K562 (cell line): ENCODE measurements around the gene ZNF791. TPM values are rescaled to one million over a fixed set of nuclear protein-coding genes. Genes with fewer than 3 reads are reported as not detected.

Source experiments
- DPF2 ChIP-seq: fragments of 450-650 bp; IDR thresholded peaks from 2 replicates; pipeline ENCODE4 v1.6.1; 2016
- FOXK1 ChIP-seq: sonication (generic); formaldehyde crosslinking; IDR thresholded peaks from 2 replicates; pipeline ENCODE4 v1.8.0; 2022; ENCODE audit warnings: missing genetic modification reagents, mild to moderate bottlenecking, borderline replicate concordance
- JUND ChIP-seq, 2 experiments: IDR thresholded peaks; 2 replicates in 1 of 2; 3 replicates in 1 of 2; pipeline ENCODE4 v1.6.1; 2011; ENCODE audit warnings: borderline replicate concordance in 2 of 2, low read depth in 2 of 2, low read length in 2 of 2, improper control_type of control experiment in 1 of 2, missing biosample characterization in 1 of 2, missing genetic modification characterization in 1 of 2, missing genetic modification reagents in 1 of 2
- MIER1 ChIP-seq: fragments of 450-650 bp; IDR thresholded peaks from 2 replicates; pipeline ENCODE4 v1.6.1; 2016; ENCODE audit warnings: antibody characterized with exemption, mild to moderate bottlenecking, low read depth
- MYBL2 ChIP-seq, 2 experiments: fragments of 450-650 bp in 1 of 2; sonication (generic) in 1 of 2; formaldehyde crosslinking in 1 of 2; IDR thresholded peaks; 2 replicates each; pipeline versions ENCODE4 v1.6.1 to v1.8.1; 2017 to 2022; ENCODE audit warnings: borderline replicate concordance in 1 of 2, inconsistent platforms in 1 of 2, low read depth in 1 of 2, mild to moderate bottlenecking in 1 of 2, missing genetic modification reagents in 1 of 2, moderate library complexity in 1 of 2
- POLR2B ChIP-seq: fragments of 450-650 bp; IDR thresholded peaks from 2 replicates; pipeline ENCODE4 v1.6.1; 2018; ENCODE audit warnings: low read depth; ENCODE audit not compliant: partially characterized antibody
- RAD21 ChIP-seq, 2 experiments: fragments of 250-450 bp in 1 of 2; fragments of 450-650 bp in 1 of 2; sonication (Bioruptor Pico) in 1 of 2; formaldehyde crosslinking in 1 of 2; IDR thresholded peaks in 1 of 2; conservative IDR thresholded peaks in 1 of 2; 2 replicates each; pipeline versions ENCODE4 v1.4.0 to v1.8.0; 2020 to 2022; ENCODE audit warnings: mild to moderate bottlenecking in 2 of 2, moderate library complexity in 1 of 2
- SMARCA5 ChIP-seq: fragments of 450-650 bp; IDR thresholded peaks from 2 replicates; pipeline ENCODE4 v1.6.1; 2016
- SREBF2 ChIP-seq: sonication (generic); formaldehyde crosslinking; IDR thresholded peaks from 2 replicates; pipeline ENCODE4 v1.4.0; 2020; ENCODE audit warnings: mild to moderate bottlenecking, missing genetic modification reagents
- YY1 ChIP-seq, 3 experiments: IDR thresholded peaks; 2 replicates each; pipeline ENCODE4 v1.6.1; 2011; ENCODE audit warnings: low read length in 2 of 3, mild to moderate bottlenecking in 2 of 3, moderate library complexity in 2 of 3, borderline replicate concordance in 1 of 3, control low read depth in 1 of 3, low read depth in 1 of 3; ENCODE audit not compliant: insufficient read depth in 3 of 3, insufficient replicate concordance in 2 of 3, control insufficient read depth in 1 of 3, insufficient read length in 1 of 3; ENCODE audit errors: extremely low read depth in 1 of 3
- ZNF77 ChIP-seq: fragments of 250-450 bp; sonication (Bioruptor Pico); IDR thresholded peaks from 2 replicates; pipeline ENCODE4 v1.5.0; 2020
- polyA plus RNA-seq, 8 experiments: library from polyadenylated mRNA; depleted of rRNA in 4 of 8; stranded (reverse) in 5 of 8; unstranded in 3 of 8; fragments of >200 nt; fragmentation: Nextera tagmentation in 2 of 8; fragmentation: Illumina TruSeq in 1 of 8; extraction: Ambion mirVana in 2 of 8; extraction: Trizol in 1 of 8; gene quantifications; 2 replicates each; pipeline versions ENCODE4 v1.2.1 to v1.2.3, GENCODE V29; 2011 to 2014; ENCODE audit warnings: inconsistent platforms in 1 of 8, missing spikeins in 1 of 8
- total RNA-seq, 7 experiments: library from RNA; depleted of rRNA in 6 of 7; stranded (reverse); fragments of >200 nt in 6 of 7; fragmentation: Illumina TruSeq in 2 of 7; extraction: Trizol in 2 of 7; gene quantifications; 2 replicates each; pipeline versions ENCODE4 v1.2.1 to v1.2.3, GENCODE V29; 2011 to 2021; ENCODE audit warnings: low replicate concordance in 1 of 7
- TF ChIP-seq, protein P1 (sequence below): fragments of 450-650 bp; IDR thresholded peaks from 2 replicates; pipeline ENCODE4 v1.6.1; 2016; ENCODE audit warnings: antibody characterized with exemption
- TF ChIP-seq, protein P2 (sequence below): sonication (generic); formaldehyde crosslinking; IDR thresholded peaks from 2 replicates; pipeline ENCODE4 v1.8.0; 2022; ENCODE audit warnings: mild to moderate bottlenecking, missing genetic modification reagents
- TF ChIP-seq, protein P3 (sequence below), 2 experiments: IDR thresholded peaks; 2 replicates each; pipeline ENCODE4 v1.6.1; 2011; ENCODE audit warnings: borderline replicate concordance in 1 of 2, control low read depth in 1 of 2, low read depth in 1 of 2, low read length in 1 of 2, mild to moderate bottlenecking in 1 of 2, mixed read lengths in 1 of 2, moderate library complexity in 1 of 2; ENCODE audit not compliant: insufficient read depth in 1 of 2, insufficient read length in 1 of 2, poor library complexity in 1 of 2, severe bottlenecking in 1 of 2; ENCODE audit errors: extremely low read depth in 1 of 2
- TF ChIP-seq, protein P4 (sequence below): sonication (generic); formaldehyde crosslinking; IDR thresholded peaks from 2 replicates; pipeline ENCODE4 v1.8.0; 2023; ENCODE audit warnings: mild to moderate bottlenecking, missing genetic modification reagents

The ZNF791 gene
- total and polyA plus RNA-seq, 9 of the 15 experiments (the other 6 are each of a cell fraction or from before 2014, with no cell fraction given): 7.8 to 22.7 (median 13.1) TPM

DNA sequence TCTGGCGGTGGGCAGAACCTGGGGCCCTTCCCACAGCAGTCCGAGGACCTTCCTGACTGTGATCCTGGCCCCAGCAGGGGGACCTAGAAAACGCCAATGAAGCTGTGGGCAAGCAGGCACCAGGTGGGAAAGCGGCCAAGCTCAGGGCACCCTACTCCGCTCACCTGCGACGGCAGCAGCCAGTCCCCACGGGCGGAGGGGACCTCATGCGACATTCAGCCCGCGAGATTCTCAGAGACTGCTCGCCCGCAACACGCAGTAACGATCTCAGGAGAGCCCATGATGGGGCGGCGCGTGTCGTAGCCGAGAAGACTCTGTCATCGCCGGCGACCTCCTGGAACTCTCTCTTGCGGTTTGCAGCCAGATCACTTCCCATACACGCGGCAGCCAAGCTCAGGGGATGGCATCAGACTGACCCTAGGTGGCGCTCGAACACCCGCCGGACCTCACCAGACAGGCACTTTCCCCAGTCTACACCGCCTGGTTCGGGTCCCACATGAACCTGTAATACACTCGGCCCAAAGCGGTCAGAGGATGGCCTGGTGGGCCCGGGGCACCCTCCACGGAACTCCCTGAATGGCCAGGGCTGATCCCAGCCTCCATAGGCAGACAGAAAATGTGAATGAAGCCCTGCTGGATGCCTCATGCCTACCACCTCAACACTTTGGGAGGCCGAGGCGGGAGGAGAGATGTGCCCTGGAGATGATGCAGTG lies 29.3 kb downstream of the ZNF791 start (continued):
- TF ChIP-seq, protein P1, sequence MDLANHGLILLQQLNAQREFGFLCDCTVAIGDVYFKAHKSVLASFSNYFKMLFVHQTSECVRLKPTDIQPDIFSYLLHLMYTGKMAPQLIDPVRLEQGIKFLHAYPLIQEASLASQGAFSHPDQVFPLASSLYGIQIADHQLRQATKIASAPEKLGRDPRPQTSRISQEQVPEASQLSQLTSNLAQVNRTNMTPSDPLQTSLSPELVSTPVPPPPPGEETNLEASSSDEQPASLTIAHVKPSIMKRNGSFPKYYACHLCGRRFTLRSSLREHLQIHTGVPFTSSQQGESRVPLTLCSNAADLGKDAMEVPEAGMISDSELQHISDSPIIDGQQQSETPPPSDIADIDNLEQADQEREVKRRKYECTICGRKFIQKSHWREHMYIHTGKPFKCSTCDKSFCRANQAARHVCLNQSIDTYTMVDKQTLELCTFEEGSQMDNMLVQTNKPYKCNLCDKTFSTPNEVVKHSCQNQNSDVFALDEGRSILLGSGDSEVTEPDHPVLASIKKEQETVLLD: peak; percentile 44; the same call in 1 of the 2 replicates
- TF ChIP-seq YY1 (IDR thresholded peaks at IDR 0.05; ENCODE audit: borderline replicate concordance in 1 of 3, control insufficient read depth in 1 of 3, extremely low read depth in 1 of 3, insufficient read depth in 3 of 3, insufficient read length in 1 of 3, insufficient replicate concordance in 2 of 3, low read depth in 1 of 3, low read length in 2 of 3): peak in 1 of 3 experiments; percentile 21
- TF ChIP-seq, protein P2, sequence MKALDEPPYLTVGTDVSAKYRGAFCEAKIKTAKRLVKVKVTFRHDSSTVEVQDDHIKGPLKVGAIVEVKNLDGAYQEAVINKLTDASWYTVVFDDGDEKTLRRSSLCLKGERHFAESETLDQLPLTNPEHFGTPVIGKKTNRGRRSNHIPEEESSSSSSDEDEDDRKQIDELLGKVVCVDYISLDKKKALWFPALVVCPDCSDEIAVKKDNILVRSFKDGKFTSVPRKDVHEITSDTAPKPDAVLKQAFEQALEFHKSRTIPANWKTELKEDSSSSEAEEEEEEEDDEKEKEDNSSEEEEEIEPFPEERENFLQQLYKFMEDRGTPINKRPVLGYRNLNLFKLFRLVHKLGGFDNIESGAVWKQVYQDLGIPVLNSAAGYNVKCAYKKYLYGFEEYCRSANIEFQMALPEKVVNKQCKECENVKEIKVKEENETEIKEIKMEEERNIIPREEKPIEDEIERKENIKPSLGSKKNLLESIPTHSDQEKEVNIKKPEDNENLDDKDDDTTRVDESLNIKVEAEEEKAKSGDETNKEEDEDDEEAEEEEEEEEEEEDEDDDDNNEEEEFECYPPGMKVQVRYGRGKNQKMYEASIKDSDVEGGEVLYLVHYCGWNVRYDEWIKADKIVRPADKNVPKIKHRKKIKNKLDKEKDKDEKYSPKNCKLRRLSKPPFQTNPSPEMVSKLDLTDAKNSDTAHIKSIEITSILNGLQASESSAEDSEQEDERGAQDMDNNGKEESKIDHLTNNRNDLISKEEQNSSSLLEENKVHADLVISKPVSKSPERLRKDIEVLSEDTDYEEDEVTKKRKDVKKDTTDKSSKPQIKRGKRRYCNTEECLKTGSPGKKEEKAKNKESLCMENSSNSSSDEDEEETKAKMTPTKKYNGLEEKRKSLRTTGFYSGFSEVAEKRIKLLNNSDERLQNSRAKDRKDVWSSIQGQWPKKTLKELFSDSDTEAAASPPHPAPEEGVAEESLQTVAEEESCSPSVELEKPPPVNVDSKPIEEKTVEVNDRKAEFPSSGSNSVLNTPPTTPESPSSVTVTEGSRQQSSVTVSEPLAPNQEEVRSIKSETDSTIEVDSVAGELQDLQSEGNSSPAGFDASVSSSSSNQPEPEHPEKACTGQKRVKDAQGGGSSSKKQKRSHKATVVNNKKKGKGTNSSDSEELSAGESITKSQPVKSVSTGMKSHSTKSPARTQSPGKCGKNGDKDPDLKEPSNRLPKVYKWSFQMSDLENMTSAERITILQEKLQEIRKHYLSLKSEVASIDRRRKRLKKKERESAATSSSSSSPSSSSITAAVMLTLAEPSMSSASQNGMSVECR (CRISPR knock-in tag): peak; percentile 59; the same call in 1 of the 2 replicates
- TF ChIP-seq RAD21 (CRISPR knock-in tag; conservative IDR thresholded peaks at IDR 0.05 in 1 of 2, IDR thresholded peaks at IDR 0.05 in 1 of 2): peak in 1 of 2 experiments; percentile 61; a peak in 2 of 4 replicates
- peak; percentile 37; the same call in 1 of the 2 replicates for TF ChIP-seq JUND (IDR thresholded peaks at IDR 0.05; ENCODE audit: borderline replicate concordance, low read depth, low read length)
- no peak for TF ChIP-seq JUND (tag; IDR thresholded peaks at IDR 0.05; ENCODE audit: borderline replicate concordance, low read depth, low read length)
- TF ChIP-seq, protein P3, sequence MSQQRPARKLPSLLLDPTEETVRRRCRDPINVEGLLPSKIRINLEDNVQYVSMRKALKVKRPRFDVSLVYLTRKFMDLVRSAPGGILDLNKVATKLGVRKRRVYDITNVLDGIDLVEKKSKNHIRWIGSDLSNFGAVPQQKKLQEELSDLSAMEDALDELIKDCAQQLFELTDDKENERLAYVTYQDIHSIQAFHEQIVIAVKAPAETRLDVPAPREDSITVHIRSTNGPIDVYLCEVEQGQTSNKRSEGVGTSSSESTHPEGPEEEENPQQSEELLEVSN (IDR thresholded peaks at IDR 0.05; ENCODE audit: borderline replicate concordance in 1 of 2, extremely low read depth in 1 of 2, insufficient read depth in 1 of 2, insufficient read length in 1 of 2, low read depth in 1 of 2, low read length in 1 of 2, poor library complexity in 1 of 2, severe bottlenecking in 1 of 2): peak; percentile 66 to 78
- no peak for TF ChIP-seq SREBF2 (CRISPR knock-in tag)
- no peak for TF ChIP-seq SMARCA5
- no peak for TF ChIP-seq POLR2B
- TF ChIP-seq ZNF77: no peak
- TF ChIP-seq MIER1: no peak; the same call in 1 of the 2 replicates
- no peak for TF ChIP-seq MYBL2 (IDR thresholded peaks at IDR 0.05; ENCODE audit: low read depth)
- TF ChIP-seq MYBL2 (CRISPR knock-in tag; IDR thresholded peaks at IDR 0.05; ENCODE audit: borderline replicate concordance): no peak
- TF ChIP-seq DPF2: peak; percentile 33; the same call in 1 of the 2 replicates
- TF ChIP-seq, protein P4, sequence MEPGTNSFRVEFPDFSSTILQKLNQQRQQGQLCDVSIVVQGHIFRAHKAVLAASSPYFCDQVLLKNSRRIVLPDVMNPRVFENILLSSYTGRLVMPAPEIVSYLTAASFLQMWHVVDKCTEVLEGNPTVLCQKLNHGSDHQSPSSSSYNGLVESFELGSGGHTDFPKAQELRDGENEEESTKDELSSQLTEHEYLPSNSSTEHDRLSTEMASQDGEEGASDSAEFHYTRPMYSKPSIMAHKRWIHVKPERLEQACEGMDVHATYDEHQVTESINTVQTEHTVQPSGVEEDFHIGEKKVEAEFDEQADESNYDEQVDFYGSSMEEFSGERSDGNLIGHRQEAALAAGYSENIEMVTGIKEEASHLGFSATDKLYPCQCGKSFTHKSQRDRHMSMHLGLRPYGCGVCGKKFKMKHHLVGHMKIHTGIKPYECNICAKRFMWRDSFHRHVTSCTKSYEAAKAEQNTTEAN (CRISPR knock-in tag): no peak
- TF ChIP-seq FOXK1 (CRISPR knock-in tag): 0 out of 2 replicates have a peak, but pooled peaks have one; percentile 38
